Caki2 (cell line): ENCODE results near the gene SNRNP70. TPM values are rescaled to one million over a fixed set of nuclear protein-coding genes. Genes with fewer than 3 reads are reported as not detected.
A peak's percentile ranks its signal among the peaks of the same experiment; 100 is the strongest.
"Not testable (repeated sequence)": the region's sequence is repeated elsewhere in the genome, so short reads cannot be mapped to it uniquely, and the experiment has no call there.

ENCODE experiments used
- DNase-seq: peaks from one replicate; pipeline ENCODE4 v3.0.0-alpha.2; 2015; ENCODE audit warnings: low read depth
- in situ Hi-C: cut with HindIII; loops from 2 replicates; pipeline ENCODE4 v1.10.0; 2016; ENCODE audit warnings: low sequenced_read_pairs, low pct_unique_long_range_greater_than_20kb, mixed read lengths
- total RNA-seq: library from RNA; depleted of rRNA; stranded (reverse); fragments of >200 nt; shearing (Covaris generic); gene quantifications from 2 replicates; pipeline ENCODE4 v1.2.3, GENCODE V29; 2014; ENCODE audit warnings: low replicate concordance

SNRNP70 gene
- total RNA-seq, 1 experiment from 2014 or later: 175 TPM

GRCh38 chr19:49061000-49061399, 24.3 kb upstream of the SNRNP70 start:
- DNase-seq: no peak
- in situ Hi-C loops: no loop called here

- no peak for DNase-seq
- in situ Hi-C loops: no loop called here
Measured at GRCh38 chr19:49061445-49061844, 23.8 kb upstream of the SNRNP70 start.

GRCh38 chr19:49064029-49064629, 21.1 kb upstream of the SNRNP70 start:
- DNase-seq: no peak
- in situ Hi-C loops: no loop called here

- in situ Hi-C loops: no loop called here
- peak; percentile 44 for DNase-seq
Measured at GRCh38 chr19:49064768-49065611, 20.3 kb upstream of the SNRNP70 start, which contains the start of gene NTF4. TSS of gene NTF4 (minus strand) at chr19:49064818. CDS start at chr19:49061997, 2,821 bp downstream.

- in situ Hi-C loops: no loop called here
- DNase-seq: no peak
Measured at GRCh38 chr19:49065905-49066512, 19.2 kb upstream of the SNRNP70 start.

- in situ Hi-C loops: no loop called here
- DNase-seq: no peak
Measured at GRCh38 chr19:49067554-49067953, 17.7 kb upstream of the SNRNP70 start.

GRCh38 chr19:49069026-49069425, 16.2 kb upstream of the SNRNP70 start:
- in situ Hi-C loops: no loop called here

GRCh38 chr19:49070416-49070815, 14.8 kb upstream of the SNRNP70 start:
- no peak for DNase-seq
- in situ Hi-C loops: no loop called here

More at GRCh38 chr19:49069026-49069425, 16.2 kb upstream of the SNRNP70 start:
- no peak for DNase-seq

GRCh38 chr19:49071860-49072547, 13.2 kb upstream of the SNRNP70 start:
- in situ Hi-C loops: no loop called here

GRCh38 chr19:49073514-49074378, 11.5 kb upstream of the SNRNP70 start:
- no peak for DNase-seq
- in situ Hi-C loops: no loop called here

More at GRCh38 chr19:49071860-49072547, 13.2 kb upstream of the SNRNP70 start:
- no peak for DNase-seq

- DNase-seq: peak; percentile 64
- in situ Hi-C loops: not testable (repeated sequence)
Measured at GRCh38 chr19:49074869-49075268, 10.4 kb upstream of the SNRNP70 start.

- no peak for DNase-seq
- in situ Hi-C loops: no loop called here
Measured at GRCh38 chr19:49080392-49080791, 4.9 kb upstream of the SNRNP70 start.

GRCh38 chr19:49081273-49081672, 4.0 kb upstream of the SNRNP70 start:
- in situ Hi-C loops: no loop called here
- no peak for DNase-seq

GRCh38 chr19:49084206-49085019, 838 bp upstream of the SNRNP70 start:
- in situ Hi-C loops: no loop called here
- no peak for DNase-seq

GRCh38 chr19:49085868-49086232, 599 bp downstream of the SNRNP70 start:
- in situ Hi-C loops: no loop called here
- peak; percentile 29 for DNase-seq

- in situ Hi-C loops: no loop called here
- DNase-seq: no peak
Measured at GRCh38 chr19:49086296-49086695, 1.0 kb downstream of the SNRNP70 start.

- in situ Hi-C loops: no loop called here
- no peak for DNase-seq
Measured at GRCh38 chr19:49091391-49092038, 6.3 kb downstream of the SNRNP70 start.
